Liver (tissue), 9 donors: ENCODE data around the gene TRIM29. TPM values are rescaled to one million over a fixed set of nuclear protein-coding genes. Genes with fewer than 3 reads are reported as not detected.
A peak's percentile ranks its signal among the peaks of the same experiment; 100 is the strongest.

Source experiments
- DNase-seq: peaks from one replicate; pipeline ENCODE4 v3.0.0-alpha.2; 2017; ENCODE audit warnings: low spot score
- H3K27ac ChIP-seq, 2 donors: one replicate each; pipeline ENCODE4 v1.7.0; 2013; ENCODE audit warnings: inconsistent platforms in 2 of 2, low read length in 2 of 2, control low read depth in 1 of 2, low read depth in 1 of 2, mild to moderate bottlenecking in 1 of 2
- H3K27me3 ChIP-seq, 4 donors: one replicate each; pipeline versions ENCODE4 v1.6.1 to v1.7.0; 2013; ENCODE audit warnings: low read length in 3 of 4, inconsistent platforms in 1 of 4, mild to moderate bottlenecking in 1 of 4, moderate library complexity in 1 of 4; ENCODE audit not compliant: control insufficient read depth in 4 of 4, insufficient read depth in 4 of 4
- H3K36me3 ChIP-seq, 4 donors: one replicate each; pipeline versions ENCODE4 v1.6.1 to v1.7.0; 2013; ENCODE audit warnings: low read length in 3 of 4, mild to moderate bottlenecking in 3 of 4, low read depth in 1 of 4, moderate library complexity in 1 of 4; ENCODE audit not compliant: control insufficient read depth in 4 of 4, insufficient read depth in 3 of 4
- H3K4me1 ChIP-seq, 4 donors: one replicate each; pipeline versions ENCODE4 v1.6.1 to v1.7.0; 2013; ENCODE audit warnings: low read length in 3 of 4, mild to moderate bottlenecking in 3 of 4, moderate library complexity in 1 of 4; ENCODE audit not compliant: control insufficient read depth in 4 of 4, insufficient read depth in 4 of 4
- H3K4me3 ChIP-seq, 3 donors: one replicate each; pipeline versions ENCODE4 v1.6.1 to v1.7.0; 2013; ENCODE audit warnings: low read length in 3 of 3, control low read depth in 1 of 3, low read depth in 1 of 3, mild to moderate bottlenecking in 1 of 3
- H3K9ac ChIP-seq, 2 donors: one replicate each; pipeline ENCODE4 v1.7.0; 2013; ENCODE audit warnings: low read length in 2 of 2, mild to moderate bottlenecking in 2 of 2, moderate library complexity in 2 of 2, control low read depth in 1 of 2, low read depth in 1 of 2
- H3K9me3 ChIP-seq, 4 donors: one replicate each; pipeline versions ENCODE4 v1.6.1 to v1.7.0; 2013; ENCODE audit warnings: low read length in 3 of 4; ENCODE audit not compliant: control insufficient read depth in 4 of 4
- ATF3 ChIP-seq: IDR thresholded peaks from 2 replicates; pipeline ENCODE4 v1.6.1; 2016; ENCODE audit warnings: antibody characterized with exemption
- CTCF ChIP-seq: fragments of 150-350 bp; IDR thresholded peaks from 2 replicates; pipeline ENCODE4 v1.5.1; 2017; ENCODE audit warnings: improper control_type of control experiment, low read depth, low read length; ENCODE audit not compliant: missing input control
- FOXA1 ChIP-seq: IDR thresholded peaks from 2 replicates; pipeline ENCODE4 v1.6.1; 2016; ENCODE audit warnings: antibody characterized with exemption
- GABPA ChIP-seq, 2 donors: IDR thresholded peaks in 1 of 2; conservative IDR thresholded peaks in 1 of 2; 2 replicates each; pipeline ENCODE4 v1.6.1; 2016; ENCODE audit warnings: antibody characterized with exemption in 2 of 2, mild to moderate bottlenecking in 1 of 2, moderate library complexity in 1 of 2
- HNF4A ChIP-seq, 2 donors: conservative IDR thresholded peaks; 2 replicates each; pipeline ENCODE4 v1.6.1; 2016; ENCODE audit warnings: antibody characterized with exemption in 2 of 2, mild to moderate bottlenecking in 2 of 2
- HNF4G ChIP-seq: IDR thresholded peaks from 2 replicates; pipeline ENCODE4 v1.6.1; 2016; ENCODE audit warnings: antibody characterized with exemption
- JUND ChIP-seq, 2 donors: IDR thresholded peaks; 2 replicates each; pipeline ENCODE4 v1.6.1; 2016; ENCODE audit warnings: antibody characterized with exemption in 2 of 2
- MAX ChIP-seq: IDR thresholded peaks from 2 replicates; pipeline ENCODE4 v1.6.1; 2016; ENCODE audit warnings: antibody characterized with exemption
- NR2F2 ChIP-seq: IDR thresholded peaks from 2 replicates; pipeline ENCODE4 v1.6.1; 2016; ENCODE audit warnings: antibody characterized with exemption
- RAD21 ChIP-seq, 2 donors: IDR thresholded peaks; 2 replicates each; pipeline ENCODE4 v1.6.1; 2016; ENCODE audit warnings: antibody characterized with exemption in 2 of 2, mild to moderate bottlenecking in 2 of 2
- REST ChIP-seq: IDR thresholded peaks from 2 replicates; pipeline ENCODE4 v1.6.1; 2016; ENCODE audit warnings: antibody characterized with exemption, mild to moderate bottlenecking
- RXRA ChIP-seq, 2 donors: IDR thresholded peaks; 2 replicates each; pipeline ENCODE4 v1.6.1; 2017 to 2018; ENCODE audit warnings: antibody characterized with exemption in 2 of 2, mild to moderate bottlenecking in 1 of 2
- SP1 ChIP-seq: IDR thresholded peaks from 2 replicates; pipeline ENCODE4 v1.6.1; 2018; ENCODE audit warnings: antibody characterized with exemption, mild to moderate bottlenecking
- TAF1 ChIP-seq: conservative IDR thresholded peaks from 2 replicates; pipeline ENCODE4 v1.6.1; 2016; ENCODE audit warnings: antibody characterized with exemption, mild to moderate bottlenecking
- YY1 ChIP-seq: IDR thresholded peaks from 2 replicates; pipeline ENCODE4 v1.6.1; 2016; ENCODE audit warnings: antibody characterized with exemption, mild to moderate bottlenecking
- ZBTB33 ChIP-seq: IDR thresholded peaks from 2 replicates; pipeline ENCODE4 v1.6.1; 2016; ENCODE audit warnings: antibody characterized with exemption
- WGBS: extraction: QIAGEN DNeasy Blood & Tissue Kit; methylation state at CpG from one replicate; pipeline ENCODE4 v1.1.7; 2013; 5-methylcytosine and 5-hydroxymethylcytosine counted together
- polyA plus RNA-seq, 2 donors: library from polyadenylated mRNA; stranded (reverse) in 1 of 2; unstranded in 1 of 2; fragments of 200-250 nt in 1 of 2; fragments of >200 nt in 1 of 2; fragmentation: Nextera tagmentation in 1 of 2; extraction: Ambion mirVana in 1 of 2; gene quantifications; one replicate each; pipeline versions ENCODE4 v1.2.1 to v1.2.3, GENCODE V29; 2013 to 2015
- total RNA-seq, 2 donors: library from RNA; depleted of rRNA; stranded (reverse); fragments of >200 nt; gene quantifications; one replicate each; pipeline ENCODE4 v1.2.3, GENCODE V29; 2014
- donor health status: healthy.
- donor health status: healthy.
- donor health status: healthy.
- donor health status: healthy.
- donor health status: healthy.

TRIM29 gene
- total and polyA plus RNA-seq, 4 donors: 0.22 to 0.89 (median 0.35) TPM

GRCh38 chr11:120147950-120148270 is 10.0 kb upstream of the TRIM29 start:
- Histone ChIP-seq H3K4me1 (no peaks in the 10 kb centered on the region), H3K27ac (no peak overlapping the region), H3K9me3 (no peaks in the 10 kb centered on the region), H3K36me3 (no peaks in the 10 kb centered on the region), H3K9ac (no peak overlapping the region), H3K27me3 (peaks cover 0 to 6% (median 0%) of the 10 kb centered on the region in 4 donors), H3K4me3 (no peak overlapping the region)
- WGBS: 62% methylated on average over 5 of the region's 5 CpGs
- DNase-seq: no peak
- no peak for TF ChIP-seq RAD21 (IDR thresholded peaks at IDR 0.05)
- TF ChIP-seq JUND (IDR thresholded peaks at IDR 0.05): no peak
- no peak for TF ChIP-seq GABPA (IDR thresholded peaks at IDR 0.05 in 1 of 2, conservative IDR thresholded peaks at IDR 0.05 in 1 of 2)
- TF ChIP-seq SP1: no peak
- TF ChIP-seq CTCF: no peak
- TF ChIP-seq RXRA (IDR thresholded peaks at IDR 0.05): no peak
- no peak for TF ChIP-seq YY1
- no peak for TF ChIP-seq HNF4A (conservative IDR thresholded peaks at IDR 0.05)
- no peak for TF ChIP-seq ZBTB33
- no peak for TF ChIP-seq FOXA1
- TF ChIP-seq ATF3: no peak
- no peak for TF ChIP-seq NR2F2
- TF ChIP-seq TAF1: no peak
- TF ChIP-seq MAX: no peak

GRCh38 chr11:120147094-120147949 is 9.4 kb upstream of the TRIM29 start:
- TF ChIP-seq REST (no peak), HNF4G (no peak), CTCF (no peak), RXRA (IDR thresholded peaks at IDR 0.05) (no peak), FOXA1 (no peak)

More at GRCh38 chr11:120147094-120147949, 9.4 kb upstream of the TRIM29 start:
- Histone ChIP-seq H3K9ac (no peak overlapping the region), H3K9me3 (no peaks in the 10 kb centered on the region), H3K36me3 (no peaks in the 10 kb centered on the region), H3K4me3 (no peak overlapping the region), H3K27ac (no peak overlapping the region), H3K4me1 (no peaks in the 10 kb centered on the region), H3K27me3 (peaks cover 0 to 6% (median 0%) of the 10 kb centered on the region in 4 donors)
- 79% methylated on average over 17 of the region's 17 CpGs for WGBS
- peak; percentile 22 for DNase-seq
